Neutrophil (primary cell): ENCODE data around the gene KCTD1.

ENCODE experiments used
- H3K27ac ChIP-seq: fragments of 200-600 bp; sonication (generic); 2 replicates; pipeline ENCODE4 v1.5.1; 2016; ENCODE audit warnings: mild to moderate bottlenecking, moderate library complexity
- H3K27me3 ChIP-seq: fragments of 200-600 bp; sonication (generic); 2 replicates; pipeline ENCODE4 v1.6.0; 2016; ENCODE audit warnings: mild to moderate bottlenecking
- H3K36me3 ChIP-seq: fragments of 200-600 bp; sonication (generic); 2 replicates; pipeline ENCODE4 v1.5.1; 2017
- H3K4me1 ChIP-seq, 2 experiments: fragments of 200-600 bp in 1 of 2; sonication (generic) in 1 of 2; 1 replicate in 1 of 2; 2 replicates in 1 of 2; pipeline versions ENCODE4 v1.5.1 to v1.6.1; 2013 to 2016; ENCODE audit warnings: low read depth in 1 of 2, low read length in 1 of 2, mild to moderate bottlenecking in 1 of 2, moderate library complexity in 1 of 2; ENCODE audit not compliant: control insufficient read depth in 1 of 2, insufficient read depth in 1 of 2
- H3K4me3 ChIP-seq, 2 experiments: fragments of 200-600 bp in 1 of 2; sonication (generic) in 1 of 2; 1 replicate in 1 of 2; 2 replicates in 1 of 2; pipeline ENCODE4 v1.5.1; 2013 to 2016; ENCODE audit warnings: low read depth in 1 of 2, low read length in 1 of 2, mild to moderate bottlenecking in 1 of 2, moderate library complexity in 1 of 2
- H3K9me3 ChIP-seq: fragments of 200-600 bp; sonication (generic); 2 replicates; pipeline ENCODE4 v1.5.1; 2016
- CTCF ChIP-seq: fragments of 200-600 bp; sonication (generic); IDR thresholded peaks from 2 replicates; pipeline ENCODE4 v1.5.1; 2016; ENCODE audit warnings: antibody characterized with exemption

The KCTD1 gene

GRCh38 chr18:26574958-26575864 is 26.9 kb upstream of the KCTD1 start:
- TF ChIP-seq CTCF, result no peak
- Histone ChIP-seq H3K27ac (no peak overlapping the region), H3K4me1 (no peaks in the 10 kb centered on the region), H3K9me3 (no peaks in the 10 kb centered on the region), H3K36me3 (no peaks in the 10 kb centered on the region), H3K27me3 (peaks cover 72% of the 10 kb centered on the region), H3K4me3 (no peak overlapping the region)

GRCh38 chr18:26568926-26569665 is 20.7 kb upstream of the KCTD1 start:
- TF ChIP-seq CTCF, result no peak
- H3K36me3 ChIP-seq, result no peaks in the 10 kb centered on the region
- H3K9me3 ChIP-seq, result no peaks in the 10 kb centered on the region
- no peak overlapping the region for H3K27ac ChIP-seq
- H3K4me3 ChIP-seq, result no peak overlapping the region
- no peaks in the 10 kb centered on the region for H3K4me1 ChIP-seq
- peaks cover 37% of the 10 kb centered on the region for H3K27me3 ChIP-seq

- Histone ChIP-seq H3K4me1 (no peaks in the 10 kb centered on the region), H3K27ac (no peak overlapping the region), H3K27me3 (peaks cover 31% of the 10 kb centered on the region), H3K4me3 (no peak overlapping the region), H3K9me3 (no peaks in the 10 kb centered on the region), H3K36me3 (no peaks in the 10 kb centered on the region)
- no peak for TF ChIP-seq CTCF
Measured at GRCh38 chr18:26568513-26568912, 20.2 kb upstream of the KCTD1 start.

- Histone ChIP-seq H3K27me3 (peaks cover 16% of the 10 kb centered on the region), H3K27ac (no peak overlapping the region), H3K9me3 (no peaks in the 10 kb centered on the region), H3K4me3 (no peak overlapping the region), H3K4me1 (no peaks in the 10 kb centered on the region), H3K36me3 (no peaks in the 10 kb centered on the region)
- no peak for TF ChIP-seq CTCF
Measured at GRCh38 chr18:26566874-26567555, 18.7 kb upstream of the KCTD1 start.

- Histone ChIP-seq H3K36me3 (no peaks in the 10 kb centered on the region), H3K27ac (no peak overlapping the region), H3K4me1 (no peaks in the 10 kb centered on the region), H3K27me3 (peaks cover 15% of the 10 kb centered on the region), H3K9me3 (no peaks in the 10 kb centered on the region), H3K4me3 (no peak overlapping the region)
- TF ChIP-seq CTCF, result no peak
Measured at GRCh38 chr18:26565514-26565913, 17.2 kb upstream of the KCTD1 start.
